Stimulated activated CD8-positive, alpha-beta memory T cell treated with anti-CD3 and anti-CD28 coated beads, Interleukin-4, amount 100 ng/mL, for 24 hours (primary cell): ENCODE measurements around the gene SSR2.

Experiments
- DNase-seq: peaks from one replicate; pipeline ENCODE4 v3.0.0-alpha.2; 2020; ENCODE audit warnings: low read depth

The SSR2 gene

GRCh38 chr1:155973723-155974122, 47.0 kb downstream of the SSR2 start:
- DNase-seq: no peak

GRCh38 chr1:155971910-155972809, 48.6 kb downstream of the SSR2 start:
- no peak for DNase-seq

- no peak for DNase-seq
Observed at GRCh38 chr1:155970531-155971167, 50.1 kb downstream of the SSR2 start.

GRCh38 chr1:155969377-155969791, 51.4 kb downstream of the SSR2 start:
- DNase-seq: no peak

GRCh38 chr1:155968670-155969069, 52.1 kb downstream of the SSR2 start:
- no peak for DNase-seq

DNA sequence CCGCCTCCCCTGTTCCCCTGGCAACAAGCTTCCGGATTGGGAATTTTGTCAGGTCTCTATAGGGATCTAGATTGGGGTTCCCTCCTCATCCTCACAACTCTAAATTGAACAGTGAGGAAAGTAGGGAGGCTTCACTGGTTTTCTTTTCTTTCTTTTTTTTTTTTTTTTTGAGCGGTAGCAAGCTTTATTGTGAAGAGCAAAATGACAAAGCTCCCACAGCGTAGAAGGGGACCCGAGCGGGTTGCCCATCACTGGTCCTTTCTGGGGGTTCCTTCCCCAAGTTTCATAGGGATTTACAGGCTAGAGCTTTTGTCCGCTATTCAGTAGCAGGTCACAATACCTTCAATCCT, 52.7 kb downstream of the SSR2 start:
- no peak for DNase-seq

DNA sequence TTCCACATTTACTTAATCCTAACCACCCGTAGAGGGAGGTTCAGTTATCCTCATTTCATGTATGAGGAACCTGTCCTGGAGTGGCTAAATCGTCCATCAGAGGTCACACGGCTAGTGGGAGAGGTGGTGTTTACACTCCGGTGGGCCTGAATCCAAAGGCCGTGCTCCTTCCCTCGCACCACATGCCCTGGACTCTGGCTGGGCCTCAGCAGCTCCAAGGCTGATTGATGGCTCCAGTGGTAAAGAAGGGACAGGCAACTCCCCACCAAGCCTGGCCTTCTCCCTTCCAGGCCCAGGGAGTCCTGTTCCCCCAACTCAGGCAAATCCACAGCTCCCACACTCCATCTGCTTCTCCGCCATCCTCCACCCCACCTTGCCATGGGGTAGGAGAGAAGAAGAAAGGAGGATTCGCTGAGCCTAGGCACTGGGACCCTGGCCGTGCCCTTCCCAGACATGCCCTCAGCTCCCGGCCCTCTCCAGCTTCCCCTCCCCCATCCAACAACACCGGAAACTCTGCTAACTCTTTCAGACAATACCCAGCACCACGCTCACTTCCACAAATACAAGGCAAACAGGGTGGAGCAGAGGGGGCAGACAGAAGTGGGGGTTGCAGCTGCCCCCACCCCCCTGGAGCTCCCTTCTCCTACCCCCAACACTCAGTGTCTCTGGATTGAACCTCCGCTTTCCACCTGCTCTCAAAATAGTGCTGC, 53.3 kb downstream of the SSR2 start:
- no peak for DNase-seq

DNA sequence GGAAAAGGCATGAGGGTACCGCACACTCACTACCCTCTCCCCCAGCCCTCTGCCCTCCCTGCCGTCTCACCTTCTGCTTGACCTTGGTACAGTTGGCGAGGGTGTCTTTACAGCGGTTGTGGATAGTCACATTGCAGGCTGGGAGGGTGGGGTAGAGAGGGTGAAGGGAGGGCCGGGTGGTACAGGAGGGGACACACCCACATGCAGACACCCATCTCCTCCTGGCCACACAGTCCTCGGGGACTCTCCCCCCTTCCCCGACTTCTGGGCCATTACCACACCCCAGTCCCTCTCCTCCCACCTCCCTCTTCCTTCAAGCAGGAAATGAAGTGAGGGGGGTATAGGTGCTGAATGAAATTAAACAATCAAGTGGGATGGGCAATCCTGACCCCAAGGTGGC, 54.0 kb downstream of the SSR2 start:
- no peak for DNase-seq

GRCh38 chr1:155966135-155966534, 54.6 kb downstream of the SSR2 start:
- DNase-seq: no peak

DNA sequence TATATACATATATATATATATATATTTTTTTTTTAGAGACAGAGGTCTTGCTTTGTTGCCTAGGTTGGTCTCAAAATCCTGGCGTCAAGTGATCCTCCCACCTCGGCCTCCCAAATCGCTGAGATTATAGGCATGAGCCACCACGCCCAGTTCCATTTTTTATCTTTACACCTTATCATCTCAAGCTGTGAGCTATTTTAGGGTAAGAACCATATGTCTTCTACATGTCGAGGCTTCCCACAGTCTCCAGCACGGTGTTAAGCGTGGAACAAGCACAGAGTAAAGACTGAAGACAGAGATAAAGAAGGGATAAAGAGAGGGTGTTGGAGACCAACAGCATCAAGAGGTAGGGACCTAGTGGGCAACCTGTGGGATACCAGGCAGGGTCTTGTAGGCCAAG, 56.6 kb downstream of the SSR2 start:
- DNase-seq: no peak

GRCh38 chr1:155962599-155963211, 58.0 kb downstream of the SSR2 start:
- DNase-seq: no peak

DNA sequence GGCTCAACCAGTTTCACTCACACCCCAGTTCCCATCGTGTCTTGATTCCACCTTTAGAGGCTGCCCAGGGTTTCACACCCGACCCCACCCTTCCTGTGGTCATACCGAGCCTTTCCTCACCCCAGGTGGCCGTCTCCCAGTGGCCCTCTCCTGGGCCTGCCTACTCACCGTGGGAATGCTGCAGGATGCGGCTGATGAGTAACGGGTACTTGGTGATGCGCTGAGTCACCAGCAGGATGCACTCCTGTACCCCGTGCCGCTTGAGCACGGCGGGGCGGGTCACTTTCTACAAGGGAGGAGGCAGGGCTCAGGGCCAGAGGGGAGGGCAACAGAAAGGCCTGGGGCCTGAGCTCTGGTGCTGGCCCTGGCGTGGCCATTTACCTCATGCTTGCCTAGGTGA, 58.8 kb downstream of the SSR2 start:
- DNase-seq: no peak

GRCh38 chr1:155960081-155960745, 60.5 kb downstream of the SSR2 start:
- DNase-seq: no peak
